Measurements from ENCODE around the gene FOXP2.

- TF ChIP-seq, protein P1, sequence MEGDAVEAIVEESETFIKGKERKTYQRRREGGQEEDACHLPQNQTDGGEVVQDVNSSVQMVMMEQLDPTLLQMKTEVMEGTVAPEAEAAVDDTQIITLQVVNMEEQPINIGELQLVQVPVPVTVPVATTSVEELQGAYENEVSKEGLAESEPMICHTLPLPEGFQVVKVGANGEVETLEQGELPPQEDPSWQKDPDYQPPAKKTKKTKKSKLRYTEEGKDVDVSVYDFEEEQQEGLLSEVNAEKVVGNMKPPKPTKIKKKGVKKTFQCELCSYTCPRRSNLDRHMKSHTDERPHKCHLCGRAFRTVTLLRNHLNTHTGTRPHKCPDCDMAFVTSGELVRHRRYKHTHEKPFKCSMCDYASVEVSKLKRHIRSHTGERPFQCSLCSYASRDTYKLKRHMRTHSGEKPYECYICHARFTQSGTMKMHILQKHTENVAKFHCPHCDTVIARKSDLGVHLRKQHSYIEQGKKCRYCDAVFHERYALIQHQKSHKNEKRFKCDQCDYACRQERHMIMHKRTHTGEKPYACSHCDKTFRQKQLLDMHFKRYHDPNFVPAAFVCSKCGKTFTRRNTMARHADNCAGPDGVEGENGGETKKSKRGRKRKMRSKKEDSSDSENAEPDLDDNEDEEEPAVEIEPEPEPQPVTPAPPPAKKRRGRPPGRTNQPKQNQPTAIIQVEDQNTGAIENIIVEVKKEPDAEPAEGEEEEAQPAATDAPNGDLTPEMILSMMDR (IDR thresholded peaks at IDR 0.05 in 8 of 11, conservative IDR thresholded peaks at IDR 0.05 in 3 of 11) = no peak
- no peak for TF ChIP-seq POLR2A (IDR thresholded peaks at IDR 0.05)
These were observed 18.1 kb downstream of the FOXP2 start for GRCh38 chr7:114432703-114433102.
